Keratinocyte (primary cell): ENCODE results near the gene G6PC2.

Experiments
- EZH2 ChIP-seq: IDR thresholded peaks from one replicate; pipeline ENCODE4 v1.6.1; 2012; ENCODE audit warnings: inconsistent platforms, mild to moderate bottlenecking, low read length, moderate library complexity
- TF ChIP-seq, protein P1 (sequence below), 3 experiments: IDR thresholded peaks in 1 of 3; conservative IDR thresholded peaks in 1 of 3; optimal IDR thresholded peaks in 1 of 3; 2 replicates in 2 of 3; 3 replicates in 1 of 3; pipeline versions ENCODE3 to v1.5.1; 2011; ENCODE audit warnings: low read length in 3 of 3, mild to moderate bottlenecking in 3 of 3, moderate library complexity in 2 of 3, control low read depth in 1 of 3, inconsistent platforms in 1 of 3; ENCODE audit not compliant: insufficient read depth in 2 of 3; ENCODE audit errors: extremely low read depth in 1 of 3

DNA sequence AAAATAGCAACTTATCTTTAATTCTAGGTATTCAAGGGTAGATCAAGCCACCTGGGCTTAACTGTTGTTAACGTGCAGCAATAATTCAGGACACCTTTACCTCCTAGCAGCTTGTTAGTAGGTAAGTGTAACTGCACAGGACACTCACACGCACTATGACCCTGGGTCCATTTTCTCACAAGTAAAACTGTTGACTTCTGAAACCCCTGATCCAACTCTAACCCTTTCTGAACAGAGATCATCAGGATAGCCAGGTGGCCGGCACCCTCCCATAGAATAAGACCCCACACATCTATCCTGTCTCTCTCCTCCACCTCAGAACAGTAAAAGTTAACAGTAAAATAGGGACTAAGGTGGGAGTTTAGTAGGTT, 11.5 kb upstream of the G6PC2 start:
- TF ChIP-seq, protein P1, sequence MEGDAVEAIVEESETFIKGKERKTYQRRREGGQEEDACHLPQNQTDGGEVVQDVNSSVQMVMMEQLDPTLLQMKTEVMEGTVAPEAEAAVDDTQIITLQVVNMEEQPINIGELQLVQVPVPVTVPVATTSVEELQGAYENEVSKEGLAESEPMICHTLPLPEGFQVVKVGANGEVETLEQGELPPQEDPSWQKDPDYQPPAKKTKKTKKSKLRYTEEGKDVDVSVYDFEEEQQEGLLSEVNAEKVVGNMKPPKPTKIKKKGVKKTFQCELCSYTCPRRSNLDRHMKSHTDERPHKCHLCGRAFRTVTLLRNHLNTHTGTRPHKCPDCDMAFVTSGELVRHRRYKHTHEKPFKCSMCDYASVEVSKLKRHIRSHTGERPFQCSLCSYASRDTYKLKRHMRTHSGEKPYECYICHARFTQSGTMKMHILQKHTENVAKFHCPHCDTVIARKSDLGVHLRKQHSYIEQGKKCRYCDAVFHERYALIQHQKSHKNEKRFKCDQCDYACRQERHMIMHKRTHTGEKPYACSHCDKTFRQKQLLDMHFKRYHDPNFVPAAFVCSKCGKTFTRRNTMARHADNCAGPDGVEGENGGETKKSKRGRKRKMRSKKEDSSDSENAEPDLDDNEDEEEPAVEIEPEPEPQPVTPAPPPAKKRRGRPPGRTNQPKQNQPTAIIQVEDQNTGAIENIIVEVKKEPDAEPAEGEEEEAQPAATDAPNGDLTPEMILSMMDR (optimal IDR thresholded peaks at IDR 0.05 in 1 of 3, IDR thresholded peaks at IDR 0.05 in 1 of 3, conservative IDR thresholded peaks at IDR 0.05 in 1 of 3; ENCODE audit: extremely low read depth in 1 of 3, insufficient read depth in 2 of 3, low read length in 3 of 3) = no peak
- no peak for TF ChIP-seq EZH2
